GM12891 (cell line): Measurements from ENCODE around the gene ELAC2.
"Not testable (repeated sequence)": the region's sequence is repeated elsewhere in the genome, so short reads cannot be mapped to it uniquely, and the experiment has no call there.

Experiments used
- PAX5 ChIP-seq: IDR thresholded peaks from 2 replicates; pipeline ENCODE4 v1.6.1; 2011; ENCODE audit warnings: low read length, moderate library complexity, mild to moderate bottlenecking; ENCODE audit not compliant: insufficient read depth, severe bottlenecking
- POLR2A ChIP-seq: IDR thresholded peaks from 2 replicates; pipeline ENCODE4 v1.6.1; 2011; ENCODE audit warnings: low read depth, low read length, control low read depth
- POLR2AphosphoS5 ChIP-seq: IDR thresholded peaks from 2 replicates; pipeline ENCODE4 v1.6.1; 2011; ENCODE audit warnings: low read depth, low read length, control low read depth
- TAF1 ChIP-seq: IDR thresholded peaks from 2 replicates; pipeline ENCODE4 v1.6.1; 2011; ENCODE audit warnings: low read depth, low read length, control low read depth

DNA sequence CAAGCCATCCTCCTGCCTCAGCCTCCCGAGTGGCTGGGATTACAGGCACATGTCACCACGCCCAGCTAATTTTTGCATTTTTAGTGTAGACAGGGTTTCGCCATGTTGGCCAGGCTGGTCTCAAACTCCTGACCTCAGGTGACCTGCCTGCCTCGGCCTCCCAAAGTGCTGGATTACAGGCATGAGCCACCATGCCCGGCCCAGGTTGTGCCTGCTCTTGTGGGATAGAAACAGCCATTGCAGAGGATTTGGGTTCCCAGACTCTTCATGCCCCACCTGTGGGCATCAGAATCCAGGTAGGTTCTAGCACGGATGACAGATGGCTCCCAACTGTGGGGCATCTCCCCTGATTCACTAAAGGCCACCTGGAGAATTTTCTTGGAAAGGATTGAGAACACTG lies 39.0 kb downstream of the ELAC2 start:
- not testable (repeated sequence) for TF ChIP-seq POLR2A, POLR2AphosphoS5, TAF1, PAX5
